H1 (cell line): ENCODE measurements around the gene RALA. TPM values are rescaled to one million over a fixed set of nuclear protein-coding genes. Genes with fewer than 3 reads are reported as not detected.
A peak's percentile ranks its signal among the peaks of the same experiment; 100 is the strongest.

Experiments used
- ASH2L ChIP-seq: fragments of 200-600, 300-600 bp; sonication (generic); IDR thresholded peaks from one replicate; pipeline ENCODE4 v1.7.1; 2017; ENCODE audit warnings: low read length
- CBX8 ChIP-seq: fragments of 300-800, 300-1000 bp; sonication (generic); IDR thresholded peaks from 2 replicates; pipeline ENCODE4 v1.7.1; 2016; ENCODE audit warnings: low read depth, low read length, borderline replicate concordance
- CEBPB ChIP-seq: IDR thresholded peaks from 2 replicates; pipeline ENCODE4 v1.6.1; 2012; ENCODE audit warnings: low read depth, low read length
- CTBP2 ChIP-seq: IDR thresholded peaks from 2 replicates; pipeline ENCODE4 v1.7.0; 2011; ENCODE audit warnings: borderline replicate concordance, mild to moderate bottlenecking, moderate library complexity, mixed read lengths, low read length; ENCODE audit not compliant: insufficient read depth, insufficient read length
- FOSL1 ChIP-seq: IDR thresholded peaks from 2 replicates; pipeline ENCODE4 v1.6.1; 2011; ENCODE audit warnings: mild to moderate bottlenecking, low read depth, low read length, moderate library complexity; ENCODE audit not compliant: insufficient read depth
- JUN ChIP-seq: IDR thresholded peaks from 2 replicates; pipeline ENCODE4 v1.6.1; 2011; ENCODE audit warnings: low read depth, mild to moderate bottlenecking, improper control_type of control experiment, low read length
- KDM4A ChIP-seq: IDR thresholded peaks from one replicate; pipeline ENCODE4 v1.7.1; 2012; ENCODE audit warnings: low read depth, mild to moderate bottlenecking, moderate library complexity, low read length, inconsistent platforms; ENCODE audit not compliant: severe bottlenecking
- KDM5A ChIP-seq: fragments of 200-600 bp; IDR thresholded peaks from 2 replicates; pipeline ENCODE4 v1.7.1; 2012; ENCODE audit warnings: mild to moderate bottlenecking, low read length, inconsistent platforms, mixed read lengths
- MAFK ChIP-seq: IDR thresholded peaks from 2 replicates; pipeline ENCODE4 v1.6.1; 2012; ENCODE audit warnings: low read depth, mild to moderate bottlenecking, improper control_type of control experiment, low read length
- NANOG ChIP-seq: IDR thresholded peaks from 2 replicates; pipeline ENCODE4 v1.6.1; 2011; ENCODE audit warnings: low read length, low read depth, mild to moderate bottlenecking, inconsistent platforms; ENCODE audit not compliant: insufficient read depth, poor library complexity, severe bottlenecking
- NRF1 ChIP-seq: IDR thresholded peaks from 2 replicates; pipeline ENCODE4 v1.6.1; 2011; ENCODE audit warnings: mild to moderate bottlenecking, low read depth, low read length, improper control_type of control experiment
- RAD21 ChIP-seq, 2 experiments: IDR thresholded peaks in 1 of 2; conservative IDR thresholded peaks in 1 of 2; 2 replicates each; pipeline ENCODE4 v1.6.1; 2011; ENCODE audit warnings: low read depth in 2 of 2, low read length in 2 of 2, improper control_type of control experiment in 1 of 2, inconsistent platforms in 1 of 2, mild to moderate bottlenecking in 1 of 2, moderate library complexity in 1 of 2
- RFX5 ChIP-seq: IDR thresholded peaks from 2 replicates; pipeline ENCODE4 v1.6.1; 2011; ENCODE audit warnings: low read depth, low read length, improper control_type of control experiment, borderline replicate concordance
- SIN3A ChIP-seq, 2 experiments: IDR thresholded peaks in 1 of 2; conservative IDR thresholded peaks in 1 of 2; 2 replicates each; pipeline ENCODE4 v1.6.1; 2011 to 2012; ENCODE audit warnings: low read length in 2 of 2, improper control_type of control experiment in 1 of 2, low read depth in 1 of 2, mild to moderate bottlenecking in 1 of 2
- SIX5 ChIP-seq: IDR thresholded peaks from 2 replicates; pipeline ENCODE4 v1.6.1; 2011; ENCODE audit warnings: mild to moderate bottlenecking, low read depth, low read length
- SP1 ChIP-seq: IDR thresholded peaks from 2 replicates; pipeline ENCODE4 v1.6.1; 2011; ENCODE audit warnings: low read depth, low read length
- SUZ12 ChIP-seq: fragments of 200-600 bp; sonication (generic); IDR thresholded peaks from 2 replicates; pipeline ENCODE4 v1.6.1; 2012; ENCODE audit warnings: mild to moderate bottlenecking, inconsistent platforms, low read length, moderate library complexity, mixed read lengths
- TBP ChIP-seq: IDR thresholded peaks from 2 replicates; pipeline ENCODE4 v1.6.1; 2011; ENCODE audit warnings: low read depth, low read length, improper control_type of control experiment
- TEAD4 ChIP-seq: IDR thresholded peaks from 2 replicates; pipeline ENCODE4 v1.6.1; 2012; ENCODE audit warnings: low read depth, low read length, inconsistent platforms, mixed read lengths
- ZNF274 ChIP-seq: IDR thresholded peaks from 2 replicates; pipeline ENCODE4 v1.7.0; 2012; ENCODE audit warnings: low read length, borderline replicate concordance; ENCODE audit errors: extremely low read depth
- polyA plus RNA-seq, 7 experiments: library from polyadenylated mRNA; depleted of rRNA in 3 of 7; stranded (reverse) in 5 of 7; unstranded in 2 of 7; fragments of >200 nt in 5 of 7; fragments of 200-250 nt in 2 of 7; gene quantifications; 1 replicate in 5 of 7; 2 replicates in 1 of 7; 4 replicates in 1 of 7; pipeline versions ENCODE4 v1.2.1 to v1.2.3, GENCODE V29; 2011 to 2013; ENCODE audit warnings: missing spikeins in 2 of 7, mixed read lengths in 2 of 7
- total RNA-seq: library from RNA; stranded (reverse); fragmentation: NEBNext Ultra II Directional; extraction: Animal tissue kit (Norgen Biotek cat#: 25700); gene quantifications from 2 replicates; pipeline ENCODE4 v1.2.1, GENCODE V29; 2021
- TF ChIP-seq, protein P1 (sequence below): IDR thresholded peaks from 2 replicates; pipeline ENCODE4 v1.6.1; 2012; ENCODE audit warnings: inconsistent platforms
- TF ChIP-seq, protein P2 (sequence below): IDR thresholded peaks from 2 replicates; pipeline ENCODE4 v1.6.1; 2012; ENCODE audit warnings: inconsistent platforms
- TF ChIP-seq, protein P3 (sequence below): IDR thresholded peaks from 2 replicates; pipeline ENCODE4 v1.6.1; 2012; ENCODE audit warnings: low read length, inconsistent platforms

Gene RALA
- total and polyA plus RNA-seq, 2 of the 8 experiments (the other 6 are each of a cell fraction or from before 2014, with no cell fraction given): 24.1 to 72.8 TPM

DNA sequence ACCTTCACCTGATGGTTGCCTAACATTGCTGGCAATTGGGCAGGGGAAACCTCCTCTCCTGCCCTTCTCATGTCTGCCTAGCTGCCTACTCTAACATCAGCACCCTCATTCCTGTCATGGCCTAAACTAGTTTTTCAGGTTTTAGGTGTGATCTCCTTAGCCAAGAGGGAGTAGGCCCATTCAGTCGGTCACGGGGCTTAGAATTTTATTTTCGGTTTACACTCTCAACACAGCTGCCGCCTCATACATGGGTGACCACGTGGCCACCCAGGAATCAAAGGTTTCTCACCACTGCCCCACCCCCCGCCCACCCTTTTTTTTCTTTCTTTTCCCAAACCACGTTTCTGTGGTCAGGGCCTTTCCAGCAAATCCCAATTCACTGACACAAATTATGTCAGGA lies 97.2 kb downstream of the RALA start (continued):
- TF ChIP-seq CTBP2 (no peak), MAFK (no peak), TEAD4 (no peak), RFX5 (no peak), SUZ12 (no peak), CEBPB (no peak), SIN3A (conservative IDR thresholded peaks at IDR 0.05 in 1 of 2, IDR thresholded peaks at IDR 0.05 in 1 of 2; ENCODE audit: low read depth in 1 of 2, low read length in 2 of 2) (no peak), ZNF274 (no peak), ASH2L (peak; percentile 38), NRF1 (no peak), JUN (no peak), KDM5A (no peak), FOSL1 (no peak), TBP (no peak), KDM4A (no peak), NANOG (no peak), RAD21 (IDR thresholded peaks at IDR 0.05 in 1 of 2, conservative IDR thresholded peaks at IDR 0.05 in 1 of 2; ENCODE audit: low read depth in 2 of 2, low read length in 2 of 2) (no peak), CBX8 (no peak), SP1 (0 out of 2 replicates have a peak, but pooled peaks have one; percentile 35), SIX5 (no peak)
- TF ChIP-seq, protein P1, sequence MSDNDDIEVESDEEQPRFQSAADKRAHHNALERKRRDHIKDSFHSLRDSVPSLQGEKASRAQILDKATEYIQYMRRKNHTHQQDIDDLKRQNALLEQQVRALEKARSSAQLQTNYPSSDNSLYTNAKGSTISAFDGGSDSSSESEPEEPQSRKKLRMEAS: 0 out of 2 replicates have a peak, but pooled peaks have one; percentile 17
- TF ChIP-seq, protein P2, sequence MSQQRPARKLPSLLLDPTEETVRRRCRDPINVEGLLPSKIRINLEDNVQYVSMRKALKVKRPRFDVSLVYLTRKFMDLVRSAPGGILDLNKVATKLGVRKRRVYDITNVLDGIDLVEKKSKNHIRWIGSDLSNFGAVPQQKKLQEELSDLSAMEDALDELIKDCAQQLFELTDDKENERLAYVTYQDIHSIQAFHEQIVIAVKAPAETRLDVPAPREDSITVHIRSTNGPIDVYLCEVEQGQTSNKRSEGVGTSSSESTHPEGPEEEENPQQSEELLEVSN: 0 out of 2 replicates have a peak, but pooled peaks have one; percentile 16
- TF ChIP-seq, protein P3, sequence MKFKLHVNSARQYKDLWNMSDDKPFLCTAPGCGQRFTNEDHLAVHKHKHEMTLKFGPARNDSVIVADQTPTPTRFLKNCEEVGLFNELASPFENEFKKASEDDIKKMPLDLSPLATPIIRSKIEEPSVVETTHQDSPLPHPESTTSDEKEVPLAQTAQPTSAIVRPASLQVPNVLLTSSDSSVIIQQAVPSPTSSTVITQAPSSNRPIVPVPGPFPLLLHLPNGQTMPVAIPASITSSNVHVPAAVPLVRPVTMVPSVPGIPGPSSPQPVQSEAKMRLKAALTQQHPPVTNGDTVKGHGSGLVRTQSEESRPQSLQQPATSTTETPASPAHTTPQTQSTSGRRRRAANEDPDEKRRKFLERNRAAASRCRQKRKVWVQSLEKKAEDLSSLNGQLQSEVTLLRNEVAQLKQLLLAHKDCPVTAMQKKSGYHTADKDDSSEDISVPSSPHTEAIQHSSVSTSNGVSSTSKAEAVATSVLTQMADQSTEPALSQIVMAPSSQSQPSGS: no peak
